ENCODE measurements around the gene GAA. TPM values are rescaled to one million over a fixed set of nuclear protein-coding genes. Genes with fewer than 3 reads are reported as not detected.

GAA gene
- total RNA-seq, 5 donors from 2014 or later (not counting 1 experiment from before 2014, with no cell fraction given): 32.0 to 47.2 (median 42.1) TPM

- Mint-ChIP-seq H3K36me3 (no peaks in the 10 kb centered on the region), H3K27ac (no peak overlapping the region), H3K27me3 (peaks cover 0 to under 1% of the 10 kb centered on the region in 2 donors), H3K4me1 (peaks cover 0 to 8% (median 6%) of the 10 kb centered on the region in 3 donors), H3K9me3 (no peaks in the 10 kb centered on the region), H3K4me3 (no peak overlapping the region)
- ChIA-PET POLR2A (no interaction called here), CTCF (no interaction called here)
- ATAC-seq (replicated peaks in 1 of 4) (no peak), DNase-seq (no peak)
- Histone ChIP-seq H3K4me3 (ENCODE audit: control insufficient read depth in 1 of 2, extremely low read depth in 1 of 2, low read length in 1 of 2) (no peak overlapping the region), H3K36me3 (ENCODE audit: control insufficient read depth in 2 of 2, extremely low read depth in 1 of 2, insufficient read depth in 1 of 2, low read length in 1 of 2) (no peaks in the 10 kb centered on the region), H3K4me1 (ENCODE audit: control insufficient read depth in 1 of 2, extremely low read depth in 1 of 2, insufficient read depth in 2 of 2, low read length in 2 of 2) (peaks cover 0 to 7% of the 10 kb centered on the region in 2 experiments), H3K27me3 (replicated peaks in 1 of 2; ENCODE audit: control insufficient read depth in 2 of 2, extremely low read depth in 1 of 2, insufficient read depth in 2 of 2, low read length in 1 of 2) (peaks cover 0 to 24% of the 10 kb centered on the region in 2 experiments), H3K27ac (ENCODE audit: low read length) (no peak overlapping the region), H3K9me3 (no peaks in the 10 kb centered on the region)
- 89% methylated on average over 11 of the region's 15 CpGs for WGBS (ENCODE audit: insufficient coverage)
Measured at GRCh38 chr17:80070375-80071115, 30.8 kb upstream of the GAA start.

DNA sequence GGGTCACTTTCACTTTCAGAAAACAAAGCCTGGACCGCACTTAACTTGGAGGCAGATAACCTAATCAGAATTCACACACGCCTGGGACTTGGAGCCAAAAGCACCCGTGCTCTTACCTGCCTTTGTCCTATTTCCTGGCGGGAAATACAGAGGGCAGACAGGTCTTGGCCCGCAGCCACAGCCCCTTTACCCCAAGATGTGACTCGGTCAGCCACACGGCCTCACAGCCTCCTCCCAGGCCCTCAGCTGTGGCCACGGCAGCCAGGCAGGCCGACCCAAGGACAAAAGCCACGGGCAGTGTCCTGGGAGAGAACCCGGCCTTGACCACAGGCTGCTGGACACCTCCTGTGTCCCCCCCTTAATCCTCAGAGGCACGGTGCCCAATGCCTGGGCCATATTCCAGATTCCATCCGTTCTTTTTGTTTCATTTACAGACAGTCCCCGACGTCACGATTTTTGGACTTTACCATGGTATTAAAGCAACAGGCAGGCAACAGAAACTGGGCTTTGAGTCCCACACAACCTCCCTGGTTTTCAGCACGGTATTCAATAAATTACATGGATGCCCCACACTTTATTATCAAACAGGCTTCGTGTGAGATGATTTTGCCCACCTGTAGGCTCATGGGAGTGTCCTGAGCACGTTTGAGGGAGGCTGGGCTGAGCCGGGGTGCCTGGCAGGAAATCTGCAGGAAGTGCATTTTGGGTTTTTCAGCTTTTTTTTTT lies 30.1 kb upstream of the GAA start:
- ATAC-seq (replicated peaks in 1 of 4) (no peak), DNase-seq (no peak)
- H3K4me1 Mint-ChIP-seq: peaks cover 0 to 8% (median 6%) of the 10 kb centered on the region in 3 donors
- H3K36me3 ChIP-seq (ENCODE audit: control insufficient read depth in 2 of 2, extremely low read depth in 1 of 2, insufficient read depth in 1 of 2, low read length in 1 of 2): no peaks in the 10 kb centered on the region
- H3K27ac Mint-ChIP-seq: no peak overlapping the region
- peaks cover 0 to 20% of the 10 kb centered on the region in 2 experiments for H3K27me3 ChIP-seq (replicated peaks in 1 of 2; ENCODE audit: control insufficient read depth in 2 of 2, extremely low read depth in 1 of 2, insufficient read depth in 2 of 2, low read length in 1 of 2)
- no peak overlapping the region for H3K4me3 ChIP-seq (ENCODE audit: control insufficient read depth in 1 of 2, extremely low read depth in 1 of 2, low read length in 1 of 2)
- H3K27me3 Mint-ChIP-seq: peaks cover 0 to 3% of the 10 kb centered on the region in 2 donors
- H3K4me3 Mint-ChIP-seq: no peak overlapping the region
- WGBS (ENCODE audit: insufficient coverage): 74% methylated on average over 15 of the region's 20 CpGs
- ChIA-PET POLR2A (no interaction called here), CTCF (no interaction called here)
- H3K36me3 Mint-ChIP-seq: no peaks in the 10 kb centered on the region
- H3K9me3 Mint-ChIP-seq: no peaks in the 10 kb centered on the region
- H3K9me3 ChIP-seq: no peaks in the 10 kb centered on the region
- H3K4me1 ChIP-seq (ENCODE audit: control insufficient read depth in 1 of 2, extremely low read depth in 1 of 2, insufficient read depth in 2 of 2, low read length in 2 of 2): peaks cover 0 to 7% of the 10 kb centered on the region in 2 experiments
- no peak overlapping the region for H3K27ac ChIP-seq (ENCODE audit: low read length)

DNA sequence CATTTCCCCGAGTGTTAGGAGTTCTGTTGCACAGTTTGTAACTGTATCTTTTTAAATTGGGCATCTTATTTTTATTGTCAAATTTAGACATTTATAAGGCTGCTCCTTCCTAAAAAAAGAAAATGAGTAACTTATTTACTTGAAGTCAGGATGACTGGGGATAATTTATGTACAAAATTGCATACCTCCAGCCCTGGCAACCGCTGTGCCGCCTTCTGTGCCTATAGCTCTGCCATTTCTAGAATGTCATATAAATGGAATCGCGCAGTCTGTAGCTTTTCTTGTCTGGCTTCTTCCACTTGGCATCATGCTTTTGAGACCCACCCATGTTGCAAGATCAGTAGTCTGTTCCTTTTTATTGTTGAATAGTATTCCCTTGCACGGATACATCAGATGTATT lies 29.0 kb upstream of the GAA start:
- no peak overlapping the region for H3K27ac ChIP-seq (ENCODE audit: low read length)
- Mint-ChIP-seq H3K36me3 (no peaks in the 10 kb centered on the region), H3K27ac (no peak overlapping the region), H3K27me3 (peaks cover under 1 to 3% of the 10 kb centered on the region in 2 donors), H3K9me3 (no peaks in the 10 kb centered on the region), H3K4me3 (no peak overlapping the region), H3K4me1 (peaks cover 0 to 8% (median 6%) of the 10 kb centered on the region in 3 donors)
- ChIA-PET CTCF (no interaction called here), POLR2A (no interaction called here)
- DNase-seq (no peak), ATAC-seq (replicated peaks in 1 of 4) (no peak)
- 87% methylated on average over 5 of the region's 6 CpGs for WGBS (ENCODE audit: insufficient coverage)
- H3K27me3 ChIP-seq (replicated peaks in 1 of 2; ENCODE audit: control insufficient read depth in 2 of 2, extremely low read depth in 1 of 2, insufficient read depth in 2 of 2, low read length in 1 of 2): peaks cover 0 to 15% of the 10 kb centered on the region in 2 experiments
- H3K9me3 ChIP-seq: no peaks in the 10 kb centered on the region
- peaks cover 0 to 7% of the 10 kb centered on the region in 2 experiments for H3K4me1 ChIP-seq (ENCODE audit: control insufficient read depth in 1 of 2, extremely low read depth in 1 of 2, insufficient read depth in 2 of 2, low read length in 2 of 2)
- no peaks in the 10 kb centered on the region for H3K36me3 ChIP-seq (ENCODE audit: control insufficient read depth in 2 of 2, extremely low read depth in 1 of 2, insufficient read depth in 1 of 2, low read length in 1 of 2)
- H3K4me3 ChIP-seq (ENCODE audit: control insufficient read depth in 1 of 2, extremely low read depth in 1 of 2, low read length in 1 of 2): no peak overlapping the region

DNA sequence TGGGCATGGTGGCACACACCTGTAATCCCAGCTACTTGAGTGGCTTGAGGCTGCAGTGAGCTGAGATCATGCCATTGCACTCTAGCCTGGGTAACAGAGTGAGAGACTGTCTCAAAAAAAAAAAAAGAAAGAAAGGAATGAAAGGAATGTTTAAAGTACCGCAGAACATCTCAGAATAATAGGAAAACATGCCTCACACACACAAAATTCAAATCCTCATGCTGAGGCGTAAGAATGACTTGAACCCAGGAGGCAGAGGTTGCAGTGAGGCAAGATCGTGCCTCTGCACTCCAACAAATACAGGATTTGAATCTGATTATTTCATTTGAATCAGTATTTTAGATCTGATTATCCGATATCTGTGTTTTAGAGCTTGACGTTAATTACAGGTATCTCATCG lies 21.3 kb upstream of the GAA start:
- ATAC-seq (replicated peaks in 1 of 4): no peak
- POLR2A ChIA-PET: no interaction called here
- H3K36me3 Mint-ChIP-seq: no peaks in the 10 kb centered on the region

DNA sequence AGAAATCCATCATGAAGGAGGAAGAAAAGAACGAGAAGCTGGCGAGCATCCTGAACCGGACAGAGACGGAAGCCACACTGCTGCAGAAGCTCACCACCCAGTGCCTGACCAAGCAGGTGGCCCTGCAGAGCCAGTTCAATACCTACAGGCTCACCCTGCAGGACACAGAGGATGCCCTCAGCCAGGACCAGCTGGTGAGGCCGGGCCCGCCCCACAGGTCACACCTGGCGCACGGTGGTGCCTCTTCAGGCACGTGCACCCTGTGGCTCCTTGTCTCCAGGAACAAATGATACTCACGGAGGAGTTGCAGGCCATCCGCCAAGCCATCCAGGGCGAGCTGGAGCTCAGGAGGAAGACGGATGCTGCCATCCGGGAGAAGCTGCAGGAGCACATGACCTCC lies 19.8 kb upstream of the GAA start:
- CTCF ChIA-PET: no interaction called here
- ATAC-seq (replicated peaks in 1 of 4): no peak
- 88% methylated on average over 12 of the region's 14 CpGs for WGBS (ENCODE audit: insufficient coverage)
- POLR2A ChIA-PET: no interaction called here
- Mint-ChIP-seq H3K36me3 (no peaks in the 10 kb centered on the region), H3K4me3 (no peak overlapping the region), H3K27ac (no peak overlapping the region), H3K4me1 (peaks cover 2 to 6% (median 4%) of the 10 kb centered on the region in 3 donors), H3K9me3 (no peaks in the 10 kb centered on the region), H3K27me3 (peaks cover 0 to 5% of the 10 kb centered on the region in 2 donors)
- no peaks in the 10 kb centered on the region for H3K36me3 ChIP-seq (ENCODE audit: control insufficient read depth in 2 of 2, extremely low read depth in 1 of 2, insufficient read depth in 1 of 2, low read length in 1 of 2)
- DNase-seq: no peak
- no peaks in the 10 kb centered on the region for H3K9me3 ChIP-seq
- peaks cover 0 to 31% of the 10 kb centered on the region in 2 experiments for H3K27me3 ChIP-seq (replicated peaks in 1 of 2; ENCODE audit: control insufficient read depth in 2 of 2, extremely low read depth in 1 of 2, insufficient read depth in 2 of 2, low read length in 1 of 2)
- H3K27ac ChIP-seq (ENCODE audit: low read length): no peak overlapping the region
- peaks cover 0 to 8% of the 10 kb centered on the region in 2 experiments for H3K4me1 ChIP-seq (ENCODE audit: control insufficient read depth in 1 of 2, extremely low read depth in 1 of 2, insufficient read depth in 2 of 2, low read length in 2 of 2)
- H3K4me3 ChIP-seq (ENCODE audit: control insufficient read depth in 1 of 2, extremely low read depth in 1 of 2, low read length in 1 of 2): no peak overlapping the region

More for the DNA sequence above, 21.3 kb upstream of the GAA start:
- Histone ChIP-seq H3K4me3 (ENCODE audit: control insufficient read depth in 1 of 2, extremely low read depth in 1 of 2, low read length in 1 of 2) (no peak overlapping the region), H3K27ac (ENCODE audit: low read length) (no peak overlapping the region), H3K9me3 (no peaks in the 10 kb centered on the region), H3K27me3 (replicated peaks in 1 of 2; ENCODE audit: control insufficient read depth in 2 of 2, extremely low read depth in 1 of 2, insufficient read depth in 2 of 2, low read length in 1 of 2) (peaks cover 0 to 30% of the 10 kb centered on the region in 2 experiments), H3K4me1 (ENCODE audit: control insufficient read depth in 1 of 2, extremely low read depth in 1 of 2, insufficient read depth in 2 of 2, low read length in 2 of 2) (peaks cover 0 to 8% of the 10 kb centered on the region in 2 experiments), H3K36me3 (ENCODE audit: control insufficient read depth in 2 of 2, extremely low read depth in 1 of 2, insufficient read depth in 1 of 2, low read length in 1 of 2) (no peaks in the 10 kb centered on the region)
- no peak overlapping the region for H3K4me3 Mint-ChIP-seq
- H3K27me3 Mint-ChIP-seq: peaks cover 3 to 5% of the 10 kb centered on the region in 2 donors
- peaks cover 2 to 6% (median 4%) of the 10 kb centered on the region in 3 donors for H3K4me1 Mint-ChIP-seq
- H3K9me3 Mint-ChIP-seq: no peaks in the 10 kb centered on the region
- 82% methylated on average over 3 of the region's 6 CpGs for WGBS (ENCODE audit: insufficient coverage)
- H3K27ac Mint-ChIP-seq: no peak overlapping the region
- DNase-seq: no peak
- CTCF ChIA-PET: interaction anchor here in 1 of 2 donors (0.6 kb wide), 1 partner anchor 9 kb away, joined by 3 read pairs; no protein-coding TSS in a partner anchor

DNA sequence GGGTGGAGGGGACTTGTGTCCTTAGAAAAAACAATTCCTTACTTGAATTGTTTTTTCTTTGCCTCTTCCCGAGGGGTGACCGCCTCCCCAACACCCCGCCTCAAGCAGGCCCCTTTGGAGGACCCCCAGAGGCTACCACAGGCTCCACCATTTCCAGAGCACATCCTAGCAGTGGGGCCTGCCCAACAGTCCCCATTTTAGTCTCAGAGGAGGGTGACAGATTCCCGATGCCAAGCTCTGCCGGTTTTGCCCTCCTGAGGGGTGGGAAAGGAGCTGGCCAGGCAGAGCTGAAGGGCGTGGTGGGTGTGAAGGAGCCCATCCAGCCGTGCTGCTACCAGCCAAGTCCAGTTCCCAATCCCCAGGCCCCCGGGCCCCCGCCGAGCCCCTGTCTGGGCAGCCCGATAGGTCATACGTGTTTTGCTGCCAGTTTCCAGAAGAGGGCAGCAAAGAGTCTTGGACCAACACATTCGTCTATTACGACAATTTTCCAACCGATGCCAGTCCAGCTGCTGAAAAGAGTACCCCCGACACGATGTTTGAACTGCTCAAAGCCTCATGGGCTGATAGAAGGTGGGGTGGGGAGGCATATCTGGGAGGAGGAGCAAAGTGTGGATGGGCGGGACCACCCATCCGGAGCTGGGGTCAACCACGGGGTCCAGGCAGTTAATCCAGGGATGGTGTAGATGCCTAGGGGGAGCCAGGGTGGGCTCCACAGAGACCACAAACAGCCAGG lies 18.8 kb upstream of the GAA start:
- H3K27me3 Mint-ChIP-seq: peaks cover 0 to 7% of the 10 kb centered on the region in 2 donors
- POLR2A ChIA-PET: no interaction called here
- 41% methylated on average over 11 of the region's 20 CpGs for WGBS (ENCODE audit: insufficient coverage)
- Histone ChIP-seq H3K27me3 (replicated peaks in 1 of 2; ENCODE audit: control insufficient read depth in 2 of 2, extremely low read depth in 1 of 2, insufficient read depth in 2 of 2, low read length in 1 of 2) (peaks cover 0 to 40% of the 10 kb centered on the region in 2 experiments), H3K4me3 (ENCODE audit: control insufficient read depth in 1 of 2, extremely low read depth in 1 of 2, low read length in 1 of 2) (no peak overlapping the region), H3K4me1 (ENCODE audit: control insufficient read depth in 1 of 2, extremely low read depth in 1 of 2, insufficient read depth in 2 of 2, low read length in 2 of 2) (peaks cover 0 to 8% of the 10 kb centered on the region in 2 experiments), H3K36me3 (ENCODE audit: control insufficient read depth in 2 of 2, extremely low read depth in 1 of 2, insufficient read depth in 1 of 2, low read length in 1 of 2) (no peaks in the 10 kb centered on the region), H3K9me3 (no peaks in the 10 kb centered on the region), H3K27ac (ENCODE audit: low read length) (no peak overlapping the region)
- peaks cover 2 to 6% (median 4%) of the 10 kb centered on the region in 3 donors for H3K4me1 Mint-ChIP-seq
- CTCF ChIA-PET: interaction anchor here in 1 of 2 donors (1.0 kb wide), 1 partner anchor 75 kb away, joined by 3 read pairs; no protein-coding TSS in a partner anchor
- H3K4me3 Mint-ChIP-seq: no peak overlapping the region
- H3K9me3 Mint-ChIP-seq: no peaks in the 10 kb centered on the region
- no peak overlapping the region for H3K27ac Mint-ChIP-seq
- ATAC-seq (replicated peaks in 1 of 4) (peak; percentile 48 to 65 (median 54)), DNase-seq (peak in 32 of 35 experiments; percentile 11 to 81 (median 39))
- no peaks in the 10 kb centered on the region for H3K36me3 Mint-ChIP-seq
